Uterus (tissue), 2 donors: ENCODE results near the gene TMEM123.

Experiments used
- CTCF ChIP-seq, 4 experiments: fragments of 200-600 bp in 2 of 4; fragments of 450-650 bp in 2 of 4; sonication (generic) in 2 of 4; IDR thresholded peaks; one replicate each; pipeline ENCODE4 v1.5.1; 2016 to 2019; ENCODE audit warnings: antibody characterized with exemption in 4 of 4, mild to moderate bottlenecking in 2 of 4, moderate library complexity in 1 of 4
- POLR2A ChIP-seq, 2 donors: fragments of 450-650 bp; IDR thresholded peaks; one replicate each; pipeline ENCODE4 v1.6.1; 2016; ENCODE audit warnings: antibody characterized with exemption in 2 of 2, mild to moderate bottlenecking in 1 of 2, moderate library complexity in 1 of 2

- no peak for TF ChIP-seq POLR2A (IDR thresholded peaks at IDR 0.05)
- no peak for TF ChIP-seq CTCF (IDR thresholded peaks at IDR 0.05)
These were observed 29.5 kb downstream of the TMEM123 start for GRCh38 chr11:102422817-102423712.
